Right lobe of liver (tissue), 4 donors: ENCODE data around the gene PTPRU.

Source experiments
- POLR2A ChIP-seq: fragments of 450-650 bp; IDR thresholded peaks from one replicate; pipeline ENCODE4 v1.6.1; 2017; ENCODE audit warnings: antibody characterized with exemption, mild to moderate bottlenecking
- TF ChIP-seq, protein P1 (sequence below), 4 donors: fragments of 200-600 bp in 3 of 4; fragments of 450-650 bp in 1 of 4; IDR thresholded peaks; one replicate each; pipeline versions ENCODE4 v1.5.1 to v1.8.0; 2016 to 2022; ENCODE audit warnings: antibody characterized with exemption in 4 of 4, mild to moderate bottlenecking in 2 of 4
- donor health status: DM: no; HTN: no; CAD: no.
- donor health status: DM: no; HTN: no; CAD: no.
- donor health status: DM: no; HTN: yes; CAD: no.

DNA sequence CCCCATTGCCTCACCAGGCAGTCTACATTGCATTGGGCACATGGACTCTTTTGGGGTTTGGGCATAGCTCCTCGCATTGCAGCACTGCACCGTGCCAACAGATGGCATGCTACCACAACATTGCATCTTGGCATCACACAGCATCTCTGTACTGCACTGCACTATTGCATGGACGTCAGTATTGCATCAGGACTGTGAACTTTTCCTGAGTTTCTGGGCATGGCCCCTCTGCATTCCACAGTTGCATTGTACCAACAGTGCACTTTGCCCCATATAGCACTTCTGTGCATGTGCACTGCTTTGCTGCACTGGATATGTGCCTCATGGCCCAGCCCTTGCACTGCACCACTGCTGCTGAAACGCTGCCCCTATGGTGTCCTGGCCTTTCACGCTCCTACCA, 9.6 kb downstream of the PTPRU start:
- TF ChIP-seq, protein P1, sequence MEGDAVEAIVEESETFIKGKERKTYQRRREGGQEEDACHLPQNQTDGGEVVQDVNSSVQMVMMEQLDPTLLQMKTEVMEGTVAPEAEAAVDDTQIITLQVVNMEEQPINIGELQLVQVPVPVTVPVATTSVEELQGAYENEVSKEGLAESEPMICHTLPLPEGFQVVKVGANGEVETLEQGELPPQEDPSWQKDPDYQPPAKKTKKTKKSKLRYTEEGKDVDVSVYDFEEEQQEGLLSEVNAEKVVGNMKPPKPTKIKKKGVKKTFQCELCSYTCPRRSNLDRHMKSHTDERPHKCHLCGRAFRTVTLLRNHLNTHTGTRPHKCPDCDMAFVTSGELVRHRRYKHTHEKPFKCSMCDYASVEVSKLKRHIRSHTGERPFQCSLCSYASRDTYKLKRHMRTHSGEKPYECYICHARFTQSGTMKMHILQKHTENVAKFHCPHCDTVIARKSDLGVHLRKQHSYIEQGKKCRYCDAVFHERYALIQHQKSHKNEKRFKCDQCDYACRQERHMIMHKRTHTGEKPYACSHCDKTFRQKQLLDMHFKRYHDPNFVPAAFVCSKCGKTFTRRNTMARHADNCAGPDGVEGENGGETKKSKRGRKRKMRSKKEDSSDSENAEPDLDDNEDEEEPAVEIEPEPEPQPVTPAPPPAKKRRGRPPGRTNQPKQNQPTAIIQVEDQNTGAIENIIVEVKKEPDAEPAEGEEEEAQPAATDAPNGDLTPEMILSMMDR (IDR thresholded peaks at IDR 0.05) = peak; percentile 28 to 44 (median 42)
- no peak for TF ChIP-seq POLR2A
